HS-27A (cell line): ENCODE data around the gene NOS1.
A peak's percentile ranks its signal among the peaks of the same experiment; 100 is the strongest.
"Not testable (repeated sequence)": the region's sequence is repeated elsewhere in the genome, so short reads cannot be mapped to it uniquely, and the experiment has no call there.

ENCODE experiments used
- DNase-seq: peaks from one replicate; pipeline ENCODE4 v3.0.0-alpha.2; 2012; ENCODE audit warnings: low read depth, missing footprints

Gene NOS1

DNA sequence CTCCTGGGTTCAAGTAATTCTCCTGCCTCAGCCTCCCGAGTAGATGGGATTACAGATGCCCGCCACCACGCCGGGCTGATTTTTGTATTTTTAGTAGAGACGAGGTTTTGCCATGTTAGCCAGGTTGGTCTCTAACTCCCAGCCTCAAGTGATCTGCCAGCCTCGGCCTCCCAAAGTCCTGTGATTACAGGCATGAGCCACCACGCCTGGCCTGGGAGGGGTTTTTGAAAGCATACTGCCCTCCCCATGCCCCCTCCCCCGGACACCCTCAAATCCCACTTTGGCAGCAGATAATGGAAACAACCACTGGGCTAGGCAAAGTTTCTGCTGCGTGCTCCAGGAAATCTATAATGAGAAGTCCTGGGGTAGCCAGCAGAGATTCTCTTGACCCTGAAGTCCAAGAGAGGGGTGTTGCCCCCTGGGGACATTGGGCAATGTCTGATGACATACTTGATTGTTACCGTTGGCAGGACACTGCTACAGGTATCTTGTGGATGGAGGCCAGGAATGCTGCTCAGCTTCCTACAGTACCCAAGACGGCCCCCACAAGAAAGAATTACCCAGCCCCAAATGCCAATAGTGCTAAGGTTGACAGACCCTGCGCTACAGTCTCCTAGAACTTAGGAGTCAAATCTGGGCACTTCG is 152.5 kb downstream of the NOS1 start:
- DNase-seq, result no peak

DNA sequence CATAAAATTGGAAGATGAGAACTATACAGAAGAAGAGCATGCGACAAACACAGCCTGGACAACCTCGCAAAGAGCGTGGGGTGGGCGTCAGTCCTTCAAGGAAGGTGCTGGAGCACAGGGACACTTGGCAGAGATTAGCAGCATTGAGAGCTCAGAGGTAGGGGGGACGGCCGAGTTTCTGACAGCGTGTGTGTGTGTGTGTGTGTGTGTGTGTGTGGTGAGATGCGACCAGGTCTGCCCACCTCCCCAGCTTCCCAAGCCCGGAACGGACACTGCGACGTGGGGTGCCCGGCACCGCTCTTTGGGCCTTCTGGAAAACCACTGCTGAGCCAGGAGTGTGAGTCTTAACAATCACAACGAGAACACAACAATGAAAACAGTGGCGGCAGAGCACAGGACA is 153.2 kb downstream of the NOS1 start:
- DNase-seq, result no peak

DNA sequence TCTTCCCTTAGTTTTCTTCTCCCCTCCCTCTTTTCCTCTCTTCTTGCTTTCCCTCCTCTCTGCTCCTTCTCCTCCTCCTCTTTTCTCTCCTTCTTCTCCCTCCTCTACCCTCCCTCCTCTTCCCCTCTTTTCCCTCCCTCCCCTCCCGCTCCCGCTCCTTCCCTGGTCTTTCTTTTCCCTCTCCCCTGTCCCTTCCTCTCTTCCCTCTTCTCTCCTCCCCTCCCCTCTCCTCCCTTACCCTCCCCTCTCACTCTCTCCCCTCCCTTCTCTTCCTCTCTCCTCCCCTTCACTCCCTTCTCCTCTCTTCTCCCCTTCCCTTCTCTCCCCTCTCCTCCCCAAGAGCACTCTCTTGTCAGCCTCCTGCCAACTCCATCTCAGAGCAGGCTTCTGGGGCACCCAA is 153.8 kb downstream of the NOS1 start:
- DNase-seq, result no peak

DNA sequence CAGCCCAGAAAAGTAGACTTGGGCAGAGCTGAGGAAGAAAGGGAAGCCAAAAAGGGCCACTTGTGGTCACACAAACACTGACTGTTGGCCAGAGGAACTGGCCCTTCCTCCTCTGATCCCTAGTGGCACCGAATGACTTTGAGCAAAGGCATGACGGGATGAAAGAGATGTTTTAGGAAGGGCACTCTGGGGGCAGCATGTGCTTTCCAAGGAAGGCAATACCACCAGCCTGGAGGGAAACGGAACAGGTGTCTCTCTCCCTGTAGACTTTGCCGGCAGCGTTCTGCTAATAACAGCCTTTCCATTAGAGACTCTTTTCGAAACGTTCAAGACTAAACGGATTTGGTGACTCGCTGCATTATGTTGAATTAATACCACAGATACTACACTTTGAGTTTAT is 158.9 kb downstream of the NOS1 start:
- no peak for DNase-seq

DNA sequence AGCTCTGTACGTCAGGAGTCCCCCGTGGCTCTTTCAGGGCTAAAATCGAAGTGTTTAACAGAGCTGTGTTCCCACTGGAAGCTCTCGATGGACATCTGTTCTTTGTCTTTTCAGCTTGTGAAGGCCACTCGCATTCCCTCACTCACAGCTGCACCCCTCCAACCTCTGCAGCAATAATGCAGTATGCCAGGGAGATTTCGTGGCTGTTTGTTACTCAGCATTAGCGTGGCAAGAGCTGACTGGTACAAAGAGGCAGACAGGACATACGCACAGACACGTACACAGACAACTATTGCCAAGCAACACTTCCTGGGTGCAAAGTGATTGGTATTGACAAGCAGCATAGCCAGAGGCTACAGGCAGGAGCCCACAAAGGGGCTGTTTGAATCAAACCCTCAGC is 159.4 kb downstream of the NOS1 start:
- DNase-seq, result no peak

DNA sequence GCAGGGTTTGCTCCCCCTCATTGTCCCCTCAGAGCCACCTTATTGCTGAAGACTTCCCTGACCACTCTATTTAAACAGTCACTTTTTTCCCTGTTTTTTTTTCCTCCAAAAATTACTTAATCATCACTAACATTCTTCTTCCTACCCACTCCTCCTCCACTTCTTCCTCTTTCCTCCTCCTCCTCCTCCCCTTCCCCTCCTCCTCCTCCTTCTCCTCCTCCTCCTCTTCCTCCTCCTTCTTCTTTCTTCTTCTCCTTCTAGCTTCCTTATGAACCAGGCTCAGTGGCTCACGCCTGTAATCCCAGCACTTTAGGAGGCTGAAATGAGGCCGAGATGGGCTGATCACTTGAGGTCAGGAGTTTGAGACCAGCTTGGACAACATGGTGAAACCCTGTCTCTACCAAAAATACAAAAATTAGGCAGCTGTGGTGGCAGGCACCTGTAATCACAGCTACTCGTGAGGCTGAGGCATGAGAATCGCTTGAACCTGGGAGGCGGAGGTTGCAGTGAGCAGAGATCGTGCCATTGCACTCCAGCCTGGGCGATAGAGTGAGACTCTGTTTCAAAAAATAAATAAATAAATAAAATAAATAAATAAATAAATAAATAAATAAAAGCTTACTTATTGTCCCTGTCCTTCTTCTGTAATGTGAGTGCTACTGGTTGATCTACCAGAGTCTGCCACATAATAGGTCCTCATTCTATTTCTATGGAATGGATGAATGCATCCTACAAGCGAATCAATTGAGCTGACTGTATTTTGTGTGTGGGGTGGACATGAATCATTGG is 161.3 kb downstream of the NOS1 start:
- not testable (repeated sequence) for DNase-seq

DNA sequence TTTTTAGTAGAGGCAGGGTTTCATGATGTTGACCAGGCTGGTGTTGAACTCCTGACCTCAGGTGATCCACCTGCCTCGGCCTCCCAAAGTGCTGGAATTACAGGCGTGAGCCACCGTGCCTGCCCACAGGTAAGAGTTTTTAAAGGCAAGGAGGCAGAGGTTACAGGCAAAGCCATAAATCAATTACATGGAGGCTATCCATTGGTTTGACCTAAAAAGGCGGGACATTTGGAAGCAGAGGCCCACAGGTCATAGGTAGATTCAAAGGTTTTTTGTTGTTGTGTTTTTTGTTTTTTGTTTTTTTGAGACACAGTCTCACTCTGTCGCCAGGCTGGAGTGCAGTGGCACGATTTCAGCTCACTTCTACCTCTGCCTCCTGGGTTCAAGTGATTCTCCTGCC is 165.1 kb downstream of the NOS1 start:
- not testable (repeated sequence) for DNase-seq

DNA sequence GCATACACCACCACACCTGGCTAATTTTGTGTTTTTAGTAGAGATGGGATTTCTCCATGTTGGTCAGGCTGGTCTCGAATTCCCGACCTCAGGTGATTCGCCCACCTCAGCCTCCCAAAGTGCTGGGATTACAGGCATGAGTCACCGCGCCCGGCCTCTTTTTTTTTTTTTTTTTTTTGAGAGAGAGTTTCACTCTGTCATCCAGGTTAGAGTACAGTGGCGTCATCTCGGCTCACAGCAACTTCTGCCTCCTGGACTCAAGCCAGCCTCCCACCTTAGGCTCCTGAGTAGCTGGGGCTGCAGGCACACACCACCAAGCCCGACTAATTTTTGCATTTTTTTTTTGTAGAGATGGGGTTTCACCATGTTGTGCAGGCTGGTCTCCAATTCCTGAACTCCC is 166.4 kb downstream of the NOS1 start:
- DNase-seq, result not testable (repeated sequence)

DNA sequence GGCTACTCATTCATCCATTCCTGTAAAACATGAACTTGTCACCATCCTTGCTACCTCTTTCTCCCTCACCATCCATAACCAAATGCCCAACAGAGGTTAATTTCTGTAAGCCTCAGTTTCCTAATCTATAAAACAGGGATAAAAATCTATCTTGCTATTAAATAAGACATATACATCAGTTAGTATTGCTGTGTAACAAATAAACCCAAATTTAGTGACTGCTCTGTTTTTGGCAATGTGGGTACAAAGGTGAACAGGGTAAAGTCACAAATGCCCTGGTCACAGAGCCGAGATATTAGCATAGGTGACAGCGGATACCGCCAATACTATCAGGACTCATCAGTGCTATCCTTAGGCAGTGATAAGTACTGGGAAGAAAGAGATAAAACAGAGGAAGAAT is 167.5 kb downstream of the NOS1 start:
- no peak for DNase-seq

DNA sequence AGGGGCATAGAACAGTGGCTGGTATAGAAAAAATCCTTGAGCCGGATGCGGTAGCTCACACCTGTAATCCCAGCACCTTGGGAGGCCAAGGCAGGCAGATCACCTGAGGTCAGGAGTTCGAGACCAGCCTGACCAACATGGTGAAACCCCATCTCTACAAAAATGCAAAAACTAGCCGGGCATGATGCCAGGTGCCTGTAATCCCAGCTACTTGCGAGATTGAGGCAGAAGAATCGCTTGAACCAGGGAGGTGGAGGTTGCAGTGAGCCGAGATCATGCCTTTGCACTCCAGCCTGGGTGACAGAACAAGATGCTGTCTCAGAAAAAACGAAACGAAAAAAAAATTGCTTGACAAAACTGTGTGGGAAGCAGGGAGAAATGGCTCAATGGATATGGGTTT is 168.8 kb downstream of the NOS1 start:
- DNase-seq, result not testable (repeated sequence)

DNA sequence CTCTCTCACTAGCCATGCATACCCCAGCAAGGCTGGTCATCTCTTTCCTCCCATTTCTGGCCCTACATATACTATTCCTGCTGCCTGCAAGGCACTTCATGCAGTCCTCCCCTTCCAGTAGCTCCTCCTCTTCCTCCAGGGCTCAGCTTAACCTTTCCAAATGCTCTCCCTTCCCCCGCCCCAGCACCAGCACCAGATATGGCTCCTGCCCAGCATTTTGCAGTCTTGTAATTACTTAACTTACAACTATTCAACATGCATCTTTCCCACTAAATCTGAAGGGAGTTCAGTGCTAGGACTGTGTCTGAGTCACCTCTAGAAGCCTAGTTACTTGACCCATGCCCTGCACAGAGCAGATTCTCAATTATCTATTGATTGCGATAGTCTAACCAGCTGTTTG is 169.4 kb downstream of the NOS1 start:
- no peak for DNase-seq

DNA sequence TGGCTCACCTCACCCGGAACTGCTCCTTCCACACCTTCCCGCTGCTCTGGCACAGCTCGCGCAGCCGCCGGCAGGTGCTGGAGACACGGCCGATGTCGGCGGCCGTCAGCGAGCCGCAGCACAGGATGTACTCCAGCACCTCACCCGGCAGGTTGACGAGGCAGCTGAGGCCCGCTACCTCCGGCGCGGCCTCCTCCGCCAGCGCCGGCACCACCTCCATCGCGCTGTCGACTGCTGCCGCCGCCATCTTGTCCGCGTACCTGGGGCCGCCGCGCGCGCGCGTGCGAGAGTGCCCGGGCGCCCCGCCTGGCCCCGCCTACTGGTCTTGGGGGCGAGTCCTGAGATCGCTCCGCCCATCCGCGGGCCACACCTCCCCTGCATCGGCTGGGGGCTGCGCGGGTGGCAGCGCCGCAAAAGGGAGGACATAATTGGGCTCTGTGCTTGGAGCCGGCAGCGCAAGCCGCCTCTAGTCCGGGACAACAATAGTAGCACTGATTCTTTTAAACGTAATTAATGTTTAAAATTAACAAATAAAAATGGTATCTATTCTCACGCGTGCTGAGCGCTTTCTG is 171.1 kb downstream of the NOS1 start, which contains the start of gene FBXO21:
TSS of gene FBXO21 (minus strand) at position 261 of the 572 bp plus-strand sequence. CDS start at position 247, 14 bp downstream.
- peak; percentile 22 for DNase-seq

DNA sequence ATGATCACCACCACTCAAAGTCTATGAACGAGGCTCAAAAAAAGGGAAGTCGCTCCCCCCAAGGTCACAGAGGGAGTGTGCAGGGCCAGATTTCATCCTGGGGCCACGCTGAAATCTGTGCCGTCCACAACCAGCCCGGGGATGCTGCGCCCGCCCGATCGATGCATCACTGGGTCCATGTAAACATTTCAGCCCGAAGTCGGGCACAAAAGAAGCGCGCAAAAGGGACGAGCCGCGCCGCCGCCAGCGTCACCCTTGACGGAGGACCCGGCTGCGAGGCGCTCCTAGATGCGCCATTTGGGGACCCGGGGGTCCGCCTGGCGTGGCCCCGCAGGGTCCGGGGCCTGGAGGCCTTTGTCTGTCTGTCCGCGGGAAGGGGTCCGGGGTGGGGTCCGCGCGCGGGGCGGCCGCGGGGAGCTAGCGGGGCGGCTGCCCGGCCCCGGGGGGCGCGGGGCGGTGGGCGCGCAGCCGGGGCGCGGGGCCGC is 171.7 kb downstream of the NOS1 start:
- DNase-seq, result no peak

DNA sequence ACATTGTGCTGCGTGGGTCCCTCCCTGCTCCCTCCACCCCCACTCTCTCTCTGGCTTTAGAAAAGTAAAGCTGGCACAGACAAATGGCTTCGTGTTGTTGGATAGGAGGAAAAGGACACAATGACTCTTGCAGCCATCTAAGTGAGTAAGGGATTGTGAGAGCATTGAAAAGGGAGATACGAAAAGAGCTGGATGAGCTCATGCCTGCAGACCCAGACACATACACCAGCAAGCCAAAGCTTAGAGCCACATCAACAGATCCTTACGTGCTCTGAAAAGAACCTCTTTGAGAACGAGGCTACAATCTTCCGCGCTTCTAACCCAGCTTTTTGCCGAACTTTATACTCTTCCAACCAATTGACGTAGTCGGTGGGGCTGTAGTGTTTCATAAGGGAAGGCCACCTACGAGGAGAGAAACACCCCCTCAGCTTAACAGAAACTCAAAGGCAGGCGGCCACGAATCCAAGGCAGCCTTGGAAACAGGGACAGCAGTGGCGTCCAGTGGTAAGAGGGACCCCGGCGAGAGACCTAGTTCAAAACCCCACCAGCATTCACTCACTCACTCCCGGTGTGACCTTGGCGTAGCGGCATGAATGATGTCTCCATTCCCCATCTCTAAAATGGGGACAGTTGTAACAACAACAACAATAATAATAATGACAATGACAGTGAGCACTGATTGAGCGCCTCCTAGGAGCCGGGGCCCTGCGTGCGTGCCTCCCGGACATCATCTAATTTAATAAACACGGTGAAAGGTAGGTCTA is 172.3 kb downstream of the NOS1 start:
- no peak for DNase-seq

DNA sequence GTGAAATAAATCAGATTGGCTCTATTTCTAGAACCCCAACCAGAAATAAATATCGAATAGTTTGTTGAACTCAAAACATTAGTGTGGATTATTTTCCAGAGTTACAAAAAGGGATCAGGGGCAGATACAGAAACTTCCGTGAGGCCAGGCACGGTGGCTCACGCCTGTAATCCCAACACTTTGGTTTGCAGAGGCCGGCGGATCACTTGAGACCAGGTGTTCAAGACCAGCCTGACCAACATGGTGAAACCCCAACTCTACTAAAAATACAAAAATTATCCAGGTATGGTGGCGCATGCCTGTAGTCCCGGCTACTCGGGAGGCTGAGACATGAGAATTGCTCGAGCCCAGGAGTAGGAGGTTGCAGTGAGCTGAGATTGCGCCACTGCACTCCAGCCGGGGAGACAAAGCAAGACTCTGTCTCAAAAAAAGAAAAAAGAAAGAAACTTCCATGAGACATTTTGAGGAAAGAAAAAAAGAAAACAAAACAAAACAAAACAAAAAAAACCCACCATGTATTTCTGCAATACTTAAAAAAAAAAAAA is 173.2 kb downstream of the NOS1 start:
- DNase-seq, result no peak

DNA sequence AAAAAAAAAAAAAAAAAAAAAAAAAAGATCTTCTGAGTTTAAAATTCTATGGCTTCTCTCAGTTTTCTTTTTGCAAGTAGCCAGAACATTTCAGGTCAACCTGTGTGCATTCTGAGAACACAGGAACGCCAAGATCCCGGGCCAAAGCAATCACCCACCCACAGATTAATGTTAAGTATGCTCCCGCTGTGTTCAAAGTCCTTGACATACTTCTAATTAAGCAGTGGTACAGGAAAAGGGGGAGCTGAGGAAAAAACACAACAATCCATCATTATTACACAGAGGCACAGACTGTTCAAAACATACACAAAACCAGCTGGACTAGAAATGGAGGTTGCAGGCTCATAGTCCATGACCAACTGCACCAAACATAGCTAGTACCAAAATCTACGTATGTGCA is 174.0 kb downstream of the NOS1 start:
- no peak for DNase-seq

DNA sequence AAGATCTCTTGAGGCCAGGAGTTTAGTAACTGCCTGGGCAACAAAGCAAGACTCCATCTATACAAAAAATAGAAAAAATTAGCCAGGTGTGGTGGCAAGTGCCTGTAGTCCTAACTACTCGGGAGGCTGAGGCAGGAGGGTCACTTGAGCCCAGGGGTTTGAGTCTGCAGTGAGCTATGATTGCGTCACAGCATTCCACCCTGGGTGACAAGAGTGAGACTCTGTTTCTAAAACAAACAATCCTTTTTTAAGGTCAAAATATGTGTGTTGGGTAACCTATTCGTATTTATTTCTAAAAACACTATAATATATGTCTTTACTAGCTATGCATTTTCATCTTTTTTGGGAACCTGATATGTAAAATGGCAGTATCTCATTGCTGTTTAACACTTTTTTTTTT is 178.6 kb downstream of the NOS1 start:
- no peak for DNase-seq

DNA sequence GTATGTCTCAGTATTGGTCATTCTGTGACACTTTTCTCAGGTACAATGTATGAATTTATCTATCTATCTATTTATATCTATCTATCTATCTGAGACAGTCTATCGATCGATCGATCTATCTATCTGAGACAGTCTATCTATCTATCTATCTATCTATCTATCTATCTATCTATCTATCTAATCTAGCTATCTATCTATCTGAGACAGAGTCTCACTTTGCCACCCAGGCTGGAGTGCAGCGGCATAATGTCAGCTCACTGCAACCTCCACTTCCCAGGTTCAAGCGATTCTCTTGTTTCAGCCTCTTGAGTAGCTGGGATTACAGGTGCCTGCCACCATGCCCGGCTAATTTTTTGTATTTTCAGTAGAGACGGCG is 180.0 kb downstream of the NOS1 start:
- DNase-seq, result not testable (repeated sequence)

DNA sequence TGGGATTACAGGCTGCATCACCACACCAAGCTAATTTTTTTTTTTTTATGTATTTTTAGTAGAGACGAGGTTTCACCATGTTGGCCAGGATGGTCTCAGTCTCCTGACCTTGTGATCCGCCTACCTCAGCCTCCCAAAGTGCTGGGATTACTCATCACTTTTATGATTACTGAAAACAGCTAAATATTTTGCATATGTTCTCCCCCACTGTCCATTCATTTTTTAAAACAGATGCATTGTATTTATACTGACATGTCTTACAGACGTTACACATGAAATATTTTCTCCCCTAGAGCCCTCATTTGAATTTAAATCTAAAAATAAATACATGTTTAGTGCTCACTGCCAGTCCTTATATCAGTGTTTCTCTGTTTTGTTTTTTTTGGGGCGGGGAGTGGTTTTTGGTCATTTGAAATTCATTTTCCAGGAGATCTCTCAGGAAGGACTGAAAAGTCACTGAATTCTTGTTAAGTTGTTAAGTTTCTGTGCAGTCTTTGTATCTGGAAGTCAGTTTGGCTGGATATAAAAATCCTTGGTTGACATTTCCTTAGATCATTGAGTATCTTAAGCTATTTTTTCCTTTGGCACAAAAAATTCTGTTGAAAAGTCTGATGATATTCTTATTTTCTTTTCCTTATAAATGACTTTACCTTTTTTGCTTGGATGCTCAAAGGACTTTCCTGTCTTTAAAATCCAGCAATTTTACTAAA is 180.5 kb downstream of the NOS1 start:
- DNase-seq, result no peak

DNA sequence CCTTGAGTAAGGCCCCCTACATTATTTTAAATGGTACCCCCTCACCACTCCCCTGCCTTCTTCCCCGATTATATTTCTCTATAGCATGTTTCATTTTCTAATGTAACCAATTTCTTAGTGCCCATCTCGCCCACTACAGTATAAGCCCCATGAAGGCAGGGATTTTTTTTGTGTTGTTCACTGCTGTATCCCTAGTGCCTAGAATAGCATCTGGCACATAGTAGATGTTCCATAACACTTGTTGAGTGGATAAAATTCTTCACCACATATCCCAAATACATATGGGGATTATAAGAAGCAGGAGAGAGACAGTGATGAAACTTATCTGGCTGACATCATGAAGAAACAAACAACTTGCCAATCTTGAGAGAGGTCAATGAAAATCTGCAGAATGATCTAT is 182.7 kb downstream of the NOS1 start:
- DNase-seq, result no peak

DNA sequence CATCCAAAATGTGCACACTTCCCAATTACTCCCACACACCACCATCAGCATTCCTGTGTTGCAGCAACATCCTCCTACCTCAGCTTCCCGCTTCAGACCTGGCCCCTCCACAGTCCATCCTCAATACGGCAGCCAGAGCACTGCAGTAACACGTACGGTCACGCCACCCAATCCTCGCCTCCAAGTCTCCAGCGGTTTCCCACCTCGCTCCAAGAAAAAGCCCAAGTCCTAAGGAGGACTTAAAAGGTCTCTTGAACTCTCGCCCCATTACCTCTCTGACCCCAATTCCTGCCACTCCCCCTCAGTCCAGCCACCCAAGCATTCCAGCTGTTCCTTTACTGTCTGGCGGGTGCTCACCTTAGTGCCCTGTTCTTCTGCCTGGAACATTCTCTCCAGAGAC is 183.1 kb downstream of the NOS1 start:
- no peak for DNase-seq

DNA sequence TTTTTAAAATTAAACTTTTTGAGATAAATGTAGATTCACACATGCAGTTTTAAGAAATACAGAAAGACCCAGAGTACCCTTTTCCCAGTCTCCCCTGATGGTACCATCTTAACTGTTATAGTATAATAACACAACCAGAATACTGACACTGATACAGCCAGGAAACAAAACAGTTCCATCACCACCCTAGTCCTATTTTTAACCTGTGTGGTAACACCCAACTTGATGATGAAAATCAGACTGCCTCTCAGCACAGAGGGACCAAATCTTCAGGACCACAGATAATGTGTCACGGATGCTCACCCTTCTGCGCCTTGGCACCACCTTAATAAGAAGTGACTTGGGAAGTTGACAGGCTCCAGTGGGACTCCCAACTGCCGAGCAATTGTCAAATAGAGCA is 189.3 kb downstream of the NOS1 start:
- DNase-seq, result no peak
